ENCODE measurements around the gene SMYD3.

SMYD3 gene

DNA sequence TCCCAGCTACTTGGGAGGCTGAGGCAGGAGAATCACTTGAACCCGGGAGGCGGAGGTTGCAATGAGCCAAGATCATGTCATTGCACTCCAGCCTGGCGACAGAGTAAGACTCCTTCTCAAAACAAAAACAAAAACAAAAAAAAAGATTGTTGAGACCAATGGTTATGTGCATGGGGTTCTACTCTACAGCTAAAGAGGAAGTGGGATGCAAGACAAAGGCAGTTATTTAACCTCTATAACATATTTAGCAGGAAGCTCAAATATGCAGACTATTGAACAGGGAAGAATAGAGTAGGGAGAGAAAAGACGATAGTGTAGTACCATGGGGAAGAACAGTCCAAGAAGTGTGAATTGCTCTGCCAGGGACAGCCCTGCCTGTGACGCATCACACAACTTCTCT lies 227.7 kb downstream of the SMYD3 start:
- no peaks in the 10 kb centered on the region for H3K79me2 ChIP-seq
- no peaks in the 10 kb centered on the region for H3K4me1 ChIP-seq
- H3K36me3 ChIP-seq (ENCODE audit: control insufficient read depth, insufficient read depth, low read length), result no peaks in the 10 kb centered on the region
- no peak overlapping the region for H3K4me2 ChIP-seq (ENCODE audit: low read length)
- no peak overlapping the region for H3K9ac ChIP-seq
- H3K4me3 ChIP-seq (ENCODE audit: low read depth, low read length), result no peak overlapping the region
- no peaks in the 10 kb centered on the region for H3K9me3 ChIP-seq (ENCODE audit: control insufficient read depth, low read length)
- H3K27me3 ChIP-seq (ENCODE audit: control insufficient read depth, insufficient read depth, low read length), result no peaks in the 10 kb centered on the region
- H3K27ac ChIP-seq, result no peak overlapping the region
- TF ChIP-seq, protein P1, sequence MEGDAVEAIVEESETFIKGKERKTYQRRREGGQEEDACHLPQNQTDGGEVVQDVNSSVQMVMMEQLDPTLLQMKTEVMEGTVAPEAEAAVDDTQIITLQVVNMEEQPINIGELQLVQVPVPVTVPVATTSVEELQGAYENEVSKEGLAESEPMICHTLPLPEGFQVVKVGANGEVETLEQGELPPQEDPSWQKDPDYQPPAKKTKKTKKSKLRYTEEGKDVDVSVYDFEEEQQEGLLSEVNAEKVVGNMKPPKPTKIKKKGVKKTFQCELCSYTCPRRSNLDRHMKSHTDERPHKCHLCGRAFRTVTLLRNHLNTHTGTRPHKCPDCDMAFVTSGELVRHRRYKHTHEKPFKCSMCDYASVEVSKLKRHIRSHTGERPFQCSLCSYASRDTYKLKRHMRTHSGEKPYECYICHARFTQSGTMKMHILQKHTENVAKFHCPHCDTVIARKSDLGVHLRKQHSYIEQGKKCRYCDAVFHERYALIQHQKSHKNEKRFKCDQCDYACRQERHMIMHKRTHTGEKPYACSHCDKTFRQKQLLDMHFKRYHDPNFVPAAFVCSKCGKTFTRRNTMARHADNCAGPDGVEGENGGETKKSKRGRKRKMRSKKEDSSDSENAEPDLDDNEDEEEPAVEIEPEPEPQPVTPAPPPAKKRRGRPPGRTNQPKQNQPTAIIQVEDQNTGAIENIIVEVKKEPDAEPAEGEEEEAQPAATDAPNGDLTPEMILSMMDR (IDR thresholded peaks at IDR 0.05), result no peak
- no peak overlapping the region for H2AFZ ChIP-seq

DNA sequence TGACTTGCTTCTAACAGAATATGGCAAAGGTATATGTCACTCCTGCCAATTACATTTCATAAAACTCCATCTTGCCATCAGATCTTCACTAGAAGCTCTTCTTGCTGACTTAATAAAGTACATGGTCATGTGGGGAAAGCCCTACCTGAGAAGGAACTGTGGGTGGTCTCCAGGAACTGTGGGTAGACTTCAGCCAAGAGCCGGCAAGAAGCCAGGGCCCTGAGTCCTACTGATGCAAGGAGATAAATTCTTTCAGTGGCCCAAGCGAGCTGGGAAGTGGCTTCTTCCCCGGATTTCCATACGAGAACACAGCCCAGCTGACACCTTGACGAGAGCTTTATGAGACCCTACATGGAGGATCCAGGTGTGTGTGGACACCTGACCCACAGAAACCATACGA lies 228.7 kb downstream of the SMYD3 start:
- Histone ChIP-seq H3K4me1 (no peaks in the 10 kb centered on the region), H3K79me2 (no peaks in the 10 kb centered on the region), H2AFZ (no peak overlapping the region)

DNA sequence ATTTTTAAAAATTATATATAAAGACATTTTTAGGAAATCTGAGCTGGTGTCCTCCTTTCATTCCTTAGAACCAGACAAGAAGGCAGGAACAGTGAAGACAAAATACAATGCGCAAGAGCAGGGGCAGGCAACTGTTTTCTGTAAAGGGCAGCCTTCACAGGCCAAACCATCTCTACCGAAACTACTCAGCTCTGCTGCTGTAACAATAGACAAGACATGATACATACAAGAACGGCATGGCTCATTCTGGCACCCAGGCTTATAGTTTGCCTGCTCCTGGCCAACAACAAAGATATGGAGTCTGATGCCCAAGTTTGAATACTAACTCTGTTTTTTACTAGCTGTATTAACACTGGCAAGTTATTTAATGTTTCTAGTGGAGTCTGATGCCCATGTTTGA lies 232.0 kb downstream of the SMYD3 start:
- Histone ChIP-seq H2AFZ (no peak overlapping the region), H3K4me2 (ENCODE audit: low read length) (no peak overlapping the region), H3K27ac (no peak overlapping the region), H3K27me3 (ENCODE audit: control insufficient read depth, insufficient read depth, low read length) (no peaks in the 10 kb centered on the region), H3K4me1 (no peaks in the 10 kb centered on the region), H3K79me2 (no peaks in the 10 kb centered on the region), H3K9ac (no peak overlapping the region), H3K4me3 (ENCODE audit: low read depth, low read length) (no peak overlapping the region), H3K9me3 (ENCODE audit: control insufficient read depth, low read length) (no peaks in the 10 kb centered on the region), H3K36me3 (ENCODE audit: control insufficient read depth, insufficient read depth, low read length) (no peaks in the 10 kb centered on the region)
- TF ChIP-seq, protein P1 (IDR thresholded peaks at IDR 0.05), result no peak

More for the DNA sequence above, 228.7 kb downstream of the SMYD3 start:
- H3K4me2 ChIP-seq (ENCODE audit: low read length), result no peak overlapping the region
- TF ChIP-seq, protein P1 (IDR thresholded peaks at IDR 0.05), result no peak
- no peaks in the 10 kb centered on the region for H3K9me3 ChIP-seq (ENCODE audit: control insufficient read depth, low read length)
- H3K27ac ChIP-seq, result no peak overlapping the region
- no peak overlapping the region for H3K4me3 ChIP-seq (ENCODE audit: low read depth, low read length)
- no peaks in the 10 kb centered on the region for H3K36me3 ChIP-seq (ENCODE audit: control insufficient read depth, insufficient read depth, low read length)
- H3K27me3 ChIP-seq (ENCODE audit: control insufficient read depth, insufficient read depth, low read length), result no peaks in the 10 kb centered on the region
- no peak overlapping the region for H3K9ac ChIP-seq

DNA sequence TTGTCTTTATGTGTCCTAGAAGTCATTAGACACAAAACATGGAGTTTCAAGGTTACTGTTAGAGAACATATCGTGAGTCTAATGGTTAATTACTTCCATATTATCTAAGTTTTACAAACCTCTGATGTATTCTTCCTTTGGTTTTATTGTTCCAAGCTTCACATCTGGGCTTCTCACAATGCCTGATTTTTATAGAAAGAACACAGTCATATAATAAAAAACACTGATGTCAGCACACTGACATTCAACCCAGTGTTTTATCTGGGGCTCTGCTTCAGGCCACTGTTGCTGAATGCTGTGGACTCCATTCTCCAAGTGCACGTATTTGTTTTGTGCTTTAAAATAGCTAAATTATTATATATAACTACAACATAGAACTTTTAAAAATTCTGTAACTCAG lies 232.9 kb downstream of the SMYD3 start:
- Histone ChIP-seq H3K27me3 (ENCODE audit: control insufficient read depth, insufficient read depth, low read length) (no peaks in the 10 kb centered on the region), H3K27ac (no peak overlapping the region), H3K9ac (no peak overlapping the region), H3K9me3 (ENCODE audit: control insufficient read depth, low read length) (no peaks in the 10 kb centered on the region), H3K79me2 (no peaks in the 10 kb centered on the region), H3K4me2 (ENCODE audit: low read length) (no peak overlapping the region), H3K4me1 (no peaks in the 10 kb centered on the region), H3K36me3 (ENCODE audit: control insufficient read depth, insufficient read depth, low read length) (no peaks in the 10 kb centered on the region), H3K4me3 (ENCODE audit: low read depth, low read length) (no peak overlapping the region), H2AFZ (no peak overlapping the region)
- TF ChIP-seq, protein P1 (IDR thresholded peaks at IDR 0.05), result no peak

DNA sequence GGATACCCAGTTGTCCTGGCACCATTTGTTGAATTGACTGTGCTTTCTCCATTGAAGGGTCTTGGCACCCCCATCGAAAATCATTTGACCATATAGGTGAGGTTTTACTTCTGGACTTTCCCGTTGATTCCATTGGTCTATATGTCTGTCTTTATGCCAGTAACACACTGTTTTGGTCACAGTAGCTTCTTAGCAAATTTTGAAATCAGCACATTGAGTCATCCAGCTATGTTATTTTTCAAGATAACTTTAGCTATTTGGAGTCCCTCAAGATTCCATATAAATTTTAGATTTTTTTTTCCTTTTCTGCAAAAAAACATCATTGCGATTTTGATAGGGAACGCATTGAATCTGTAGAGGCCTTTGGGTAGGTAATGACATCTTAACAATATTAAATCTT lies 235.6 kb downstream of the SMYD3 start:
- Histone ChIP-seq H3K27ac (no peak overlapping the region), H3K4me1 (no peaks in the 10 kb centered on the region), H3K9ac (no peak overlapping the region), H2AFZ (no peak overlapping the region), H3K27me3 (ENCODE audit: control insufficient read depth, insufficient read depth, low read length) (no peaks in the 10 kb centered on the region), H3K4me3 (ENCODE audit: low read depth, low read length) (no peak overlapping the region), H3K36me3 (ENCODE audit: control insufficient read depth, insufficient read depth, low read length) (no peaks in the 10 kb centered on the region), H3K4me2 (ENCODE audit: low read length) (no peak overlapping the region), H3K79me2 (no peaks in the 10 kb centered on the region), H3K9me3 (ENCODE audit: control insufficient read depth, low read length) (no peaks in the 10 kb centered on the region)
- TF ChIP-seq, protein P1 (IDR thresholded peaks at IDR 0.05), result no peak
